Measurements from ENCODE around the gene ZNF407.

Gene ZNF407

DNA sequence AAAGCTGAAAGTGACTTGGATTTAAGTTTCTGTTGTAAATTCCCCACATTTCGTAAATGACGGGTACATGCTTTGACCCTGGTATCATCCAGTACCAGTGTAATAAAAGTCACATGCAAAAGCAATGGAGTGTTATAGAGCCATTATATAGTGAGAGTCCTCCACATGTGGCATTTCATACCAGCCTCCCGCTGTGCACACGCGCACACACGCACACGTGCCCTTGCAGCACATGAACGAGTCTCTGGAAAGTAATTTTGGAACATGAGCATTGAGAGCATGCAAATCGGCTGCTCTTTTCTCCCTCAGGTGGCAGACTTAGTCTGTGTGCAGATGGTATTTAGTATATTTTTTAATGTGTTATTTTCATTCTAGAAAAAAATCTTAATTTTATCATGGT, 198.1 kb downstream of the ZNF407 start:
- no peak for DNase-seq (ENCODE audit: low read depth)
- TF ChIP-seq, protein P1, sequence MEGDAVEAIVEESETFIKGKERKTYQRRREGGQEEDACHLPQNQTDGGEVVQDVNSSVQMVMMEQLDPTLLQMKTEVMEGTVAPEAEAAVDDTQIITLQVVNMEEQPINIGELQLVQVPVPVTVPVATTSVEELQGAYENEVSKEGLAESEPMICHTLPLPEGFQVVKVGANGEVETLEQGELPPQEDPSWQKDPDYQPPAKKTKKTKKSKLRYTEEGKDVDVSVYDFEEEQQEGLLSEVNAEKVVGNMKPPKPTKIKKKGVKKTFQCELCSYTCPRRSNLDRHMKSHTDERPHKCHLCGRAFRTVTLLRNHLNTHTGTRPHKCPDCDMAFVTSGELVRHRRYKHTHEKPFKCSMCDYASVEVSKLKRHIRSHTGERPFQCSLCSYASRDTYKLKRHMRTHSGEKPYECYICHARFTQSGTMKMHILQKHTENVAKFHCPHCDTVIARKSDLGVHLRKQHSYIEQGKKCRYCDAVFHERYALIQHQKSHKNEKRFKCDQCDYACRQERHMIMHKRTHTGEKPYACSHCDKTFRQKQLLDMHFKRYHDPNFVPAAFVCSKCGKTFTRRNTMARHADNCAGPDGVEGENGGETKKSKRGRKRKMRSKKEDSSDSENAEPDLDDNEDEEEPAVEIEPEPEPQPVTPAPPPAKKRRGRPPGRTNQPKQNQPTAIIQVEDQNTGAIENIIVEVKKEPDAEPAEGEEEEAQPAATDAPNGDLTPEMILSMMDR (IDR thresholded peaks at IDR 0.05; ENCODE audit: control insufficient read depth, insufficient read depth, low read depth, low read length, missing control alignments): no peak
- H3K4me3 ChIP-seq (ENCODE audit: control insufficient read depth, low read depth, low read length): no peak overlapping the region

DNA sequence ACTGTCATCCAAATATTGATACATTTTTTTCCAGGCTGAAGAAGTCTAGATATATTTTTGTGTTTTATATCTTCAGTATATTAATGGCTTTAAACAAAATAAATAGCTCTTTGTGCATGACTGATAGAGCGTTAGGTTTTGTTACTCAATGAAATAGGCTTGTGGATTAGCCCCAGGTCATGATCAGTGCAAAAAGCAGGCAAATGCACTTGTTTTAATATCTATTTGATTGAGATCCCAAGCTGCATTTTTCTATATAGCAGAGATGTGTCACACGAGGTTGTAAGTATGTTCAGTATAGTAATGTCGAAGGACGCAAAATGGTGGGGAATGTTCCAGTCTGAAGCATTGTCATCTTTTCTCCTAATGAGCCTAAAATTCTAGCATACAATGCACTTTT, 198.5 kb downstream of the ZNF407 start:
- no peak overlapping the region for H3K4me3 ChIP-seq (ENCODE audit: control insufficient read depth, low read depth, low read length)
- TF ChIP-seq, protein P1 (IDR thresholded peaks at IDR 0.05; ENCODE audit: control insufficient read depth, insufficient read depth, low read depth, low read length, missing control alignments): no peak
- DNase-seq (ENCODE audit: low read depth): no peak

DNA sequence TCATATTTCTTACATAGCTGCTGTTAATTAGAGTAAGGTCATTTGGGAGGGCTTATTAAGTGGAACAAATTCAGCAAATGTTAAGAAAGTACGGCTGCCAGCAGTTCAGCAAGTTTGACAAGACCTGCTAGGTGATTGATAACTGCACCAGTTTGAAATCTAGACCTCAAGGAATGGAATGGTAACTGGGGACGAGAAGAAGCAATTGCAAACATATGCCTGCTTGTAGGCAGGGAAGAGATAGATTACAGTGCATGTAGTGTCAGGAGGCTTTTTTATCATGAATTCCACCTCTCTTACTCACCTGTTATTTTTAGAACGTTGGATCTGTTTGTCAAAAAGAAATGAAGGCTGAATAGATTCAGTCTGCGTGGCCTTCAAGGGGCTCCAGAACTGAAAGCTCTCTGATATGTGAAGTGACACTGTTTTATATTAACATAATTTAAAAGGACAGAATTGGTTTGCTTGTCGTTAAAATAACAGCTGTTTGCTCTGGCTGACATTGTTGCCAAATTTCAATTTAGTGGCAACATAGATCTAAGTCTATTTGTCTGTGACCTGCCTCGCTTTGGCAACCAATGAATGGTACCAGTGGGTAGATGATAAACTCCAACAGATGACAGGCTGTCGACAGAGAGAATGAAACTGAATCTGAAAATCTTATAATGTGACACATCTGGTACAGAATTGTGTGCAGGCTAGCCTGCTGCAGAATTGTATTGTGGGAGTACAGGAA, 199.3 kb downstream of the ZNF407 start:
- TF ChIP-seq, protein P1 (IDR thresholded peaks at IDR 0.05; ENCODE audit: control insufficient read depth, insufficient read depth, low read depth, low read length, missing control alignments): no peak
- no peak overlapping the region; the same call in none of the 2 replicates for H3K4me3 ChIP-seq (ENCODE audit: control insufficient read depth, low read depth, low read length)
- DNase-seq (ENCODE audit: low read depth): no peak

DNA sequence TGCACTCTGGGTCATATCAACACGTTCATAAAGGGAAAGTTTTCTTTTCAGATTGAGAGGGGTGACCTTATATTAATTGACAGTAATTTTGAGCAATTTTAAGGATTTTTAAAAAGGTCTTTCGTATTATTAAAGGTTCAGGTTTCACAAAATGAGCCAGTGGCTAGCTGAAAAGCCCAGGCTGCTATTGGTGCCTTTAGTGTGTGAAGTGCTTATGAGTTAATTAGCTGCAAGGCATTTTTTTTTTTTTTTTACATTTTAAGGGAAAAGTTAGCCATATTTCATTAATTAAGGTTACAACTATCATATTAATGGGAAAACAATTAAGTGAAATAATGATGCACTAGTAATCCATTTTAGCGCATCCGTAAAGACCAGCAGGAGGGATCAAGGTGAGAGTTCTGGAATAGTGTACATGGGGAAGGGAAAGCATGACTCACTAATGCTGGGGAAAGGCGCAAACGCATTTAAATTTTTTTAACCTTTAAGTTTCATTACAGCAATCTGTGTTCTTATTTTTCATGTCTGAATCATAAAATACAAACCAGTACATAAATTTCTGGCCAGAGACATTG, 200.0 kb downstream of the ZNF407 start:
- H3K4me3 ChIP-seq (ENCODE audit: control insufficient read depth, low read depth, low read length): no peak overlapping the region
- no peak for DNase-seq (ENCODE audit: low read depth)
- TF ChIP-seq, protein P1 (IDR thresholded peaks at IDR 0.05; ENCODE audit: control insufficient read depth, insufficient read depth, low read depth, low read length, missing control alignments): no peak

DNA sequence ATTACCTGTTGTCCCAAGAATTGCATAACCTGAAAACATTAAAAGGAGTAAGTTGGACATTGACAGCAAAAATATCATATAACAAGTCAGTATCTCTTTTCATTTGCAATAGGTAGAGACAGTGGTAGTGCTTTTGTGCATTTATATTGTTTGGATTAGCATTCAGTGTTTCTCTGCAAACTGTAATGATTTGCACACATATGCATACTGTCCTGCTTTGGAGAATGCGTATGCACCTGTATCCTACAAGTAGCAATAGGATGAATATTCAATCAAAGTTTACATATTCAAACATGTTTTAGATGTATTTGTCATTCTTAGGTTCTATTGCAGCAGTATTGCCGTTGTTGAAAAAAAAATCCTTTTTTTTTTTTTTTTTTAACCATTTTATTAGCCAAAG, 201.9 kb downstream of the ZNF407 start:
- H3K4me3 ChIP-seq (ENCODE audit: control insufficient read depth, low read depth, low read length): no peak overlapping the region
- TF ChIP-seq, protein P1 (IDR thresholded peaks at IDR 0.05; ENCODE audit: control insufficient read depth, insufficient read depth, low read depth, low read length, missing control alignments): no peak
- no peak for DNase-seq (ENCODE audit: low read depth)

- TF ChIP-seq, protein P1 (IDR thresholded peaks at IDR 0.05; ENCODE audit: control insufficient read depth, insufficient read depth, low read depth, low read length, missing control alignments): no peak
- no peak overlapping the region for H3K4me3 ChIP-seq (ENCODE audit: control insufficient read depth, low read depth, low read length)
- DNase-seq (ENCODE audit: low read depth): no peak
Measured at GRCh38 chr18:74800098-74800497, 202.4 kb downstream of the ZNF407 start.
